NB4 (cell line): ENCODE data around the gene ING4.

ENCODE experiments used
- CTCF ChIP-seq: IDR thresholded peaks from one replicate; pipeline ENCODE4 v1.5.1; 2012; ENCODE audit warnings: low read depth, low read length
- MYC ChIP-seq: IDR thresholded peaks from 2 replicates; pipeline ENCODE4 v1.6.1; 2011; ENCODE audit warnings: low read depth, low read length
- POLR2A ChIP-seq: IDR thresholded peaks from 2 replicates; pipeline ENCODE4 v1.6.1; 2011; ENCODE audit warnings: mild to moderate bottlenecking; ENCODE audit not compliant: insufficient read length; ENCODE audit errors: extremely low read depth
- TF ChIP-seq, protein P1 (sequence below): IDR thresholded peaks from 2 replicates; pipeline ENCODE4 v1.6.1; 2011; ENCODE audit warnings: low read depth, low read length

DNA sequence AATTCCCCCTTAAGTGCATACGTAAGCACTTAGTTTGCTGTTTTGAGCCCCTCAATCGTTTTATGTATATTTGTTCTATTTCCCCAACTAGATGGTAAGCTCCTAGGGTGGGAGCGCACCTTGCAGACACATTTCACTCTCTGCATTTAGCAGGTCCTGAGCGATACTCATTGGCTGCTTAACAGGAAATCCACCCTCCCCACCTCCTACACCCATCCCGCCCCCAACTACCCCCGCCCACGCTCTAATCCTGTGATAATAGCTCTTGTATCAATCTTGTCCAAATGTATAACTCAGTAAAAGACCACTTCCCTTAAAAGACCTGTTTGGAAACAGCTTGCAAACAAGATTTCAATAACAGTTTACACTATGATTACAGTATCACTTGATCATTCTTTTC is 35.3 kb downstream of the ING4 start:
- TF ChIP-seq POLR2A (no peak), CTCF (no peak), MYC (no peak)
- TF ChIP-seq, protein P1, sequence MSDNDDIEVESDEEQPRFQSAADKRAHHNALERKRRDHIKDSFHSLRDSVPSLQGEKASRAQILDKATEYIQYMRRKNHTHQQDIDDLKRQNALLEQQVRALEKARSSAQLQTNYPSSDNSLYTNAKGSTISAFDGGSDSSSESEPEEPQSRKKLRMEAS, result no peak
